AG09309 (cell line): ENCODE results near the gene G6PC2.
A peak's percentile ranks its signal among the peaks of the same experiment; 100 is the strongest.

Experiments
- DNase-seq: peaks from one replicate; pipeline ENCODE4 v3.0.0-alpha.2; 2010; ENCODE audit warnings: low read depth
- H3K4me3 ChIP-seq: 2 replicates; pipeline ENCODE4 v1.5.1; 2011; ENCODE audit warnings: mild to moderate bottlenecking, low read depth, low read length, moderate library complexity; ENCODE audit not compliant: control insufficient read depth
- CTCF ChIP-seq: IDR thresholded peaks from 2 replicates; pipeline ENCODE4 v1.5.1; 2011; ENCODE audit warnings: mild to moderate bottlenecking, low read depth, low read length, inconsistent platforms; ENCODE audit not compliant: insufficient read depth, control insufficient read depth; ENCODE audit errors: missing control alignments

Gene G6PC2

GRCh38 chr2:168944065-168944464 lies 43.0 kb downstream of the G6PC2 start:
- no peak for TF ChIP-seq CTCF
- no peak overlapping the region for H3K4me3 ChIP-seq
- DNase-seq = no peak

DNA sequence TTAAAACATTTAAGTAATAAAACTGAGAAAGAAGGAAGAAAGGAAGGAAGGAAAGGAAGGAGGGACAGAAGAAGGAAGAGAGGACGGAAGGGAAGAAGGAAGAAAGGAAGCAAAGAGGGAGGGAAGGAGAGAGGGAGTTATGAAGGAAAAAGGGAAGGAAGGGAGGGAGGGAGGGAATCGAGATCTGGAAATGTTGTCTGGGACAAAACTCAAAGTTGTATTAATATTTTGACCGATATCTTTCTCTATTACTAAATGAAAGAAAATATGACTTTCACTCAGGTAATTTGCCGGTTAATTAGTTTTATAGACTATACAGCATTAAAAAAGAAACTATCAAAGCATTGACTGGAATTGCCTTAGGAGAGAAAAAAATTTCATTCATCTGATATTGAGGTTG lies 44.4 kb downstream of the G6PC2 start:
- H3K4me3 ChIP-seq = no peak overlapping the region
- DNase-seq = no peak
- TF ChIP-seq CTCF = no peak

GRCh38 chr2:168948621-168949212 lies 47.6 kb downstream of the G6PC2 start:
- TF ChIP-seq CTCF = peak; percentile 58
- DNase-seq = no peak
- no peak overlapping the region for H3K4me3 ChIP-seq

DNA sequence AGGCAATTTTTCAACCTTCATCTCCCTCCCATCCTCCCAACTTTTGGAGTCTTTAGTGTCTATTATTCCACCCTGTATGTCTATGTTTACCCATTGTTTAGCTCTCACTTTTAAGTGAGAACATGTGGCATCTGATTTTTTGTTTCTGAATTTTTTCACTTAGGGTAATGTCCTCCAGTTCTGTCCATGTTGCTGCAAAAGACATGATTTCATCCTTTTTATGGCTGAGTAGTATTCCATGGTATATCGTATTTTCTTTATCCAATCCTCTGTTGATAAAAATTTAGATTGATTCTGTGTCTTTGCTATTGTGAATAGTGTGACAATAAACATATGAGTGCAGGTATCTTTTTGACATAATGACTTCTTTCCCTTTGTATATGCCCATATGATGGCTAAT lies 48.2 kb downstream of the G6PC2 start:
- no peak for TF ChIP-seq CTCF
- H3K4me3 ChIP-seq = no peak overlapping the region
- no peak for DNase-seq

- DNase-seq = no peak
- TF ChIP-seq CTCF = no peak
- no peak overlapping the region for H3K4me3 ChIP-seq
Observed at GRCh38 chr2:168951871-168952270, 50.8 kb downstream of the G6PC2 start.

GRCh38 chr2:168952424-168952823 lies 51.3 kb downstream of the G6PC2 start:
- H3K4me3 ChIP-seq = no peak overlapping the region
- no peak for DNase-seq
- no peak for TF ChIP-seq CTCF

GRCh38 chr2:168954256-168954655 lies 53.2 kb downstream of the G6PC2 start:
- no peak overlapping the region for H3K4me3 ChIP-seq
- DNase-seq = no peak
- no peak for TF ChIP-seq CTCF
